ENCODE measurements around the gene JARID2. TPM values are rescaled to one million over a fixed set of nuclear protein-coding genes. Genes with fewer than 3 reads are reported as not detected.

The JARID2 gene
- total RNA-seq, 2 donors from 2014 or later, result 9.1 to 10.7 TPM

GRCh38 chr6:15473174-15473573, 227.3 kb downstream of the JARID2 start:
- Histone ChIP-seq H3K36me3 (no peaks in the 10 kb centered on the region), H3K27ac (no peak overlapping the region), H3K4me1 (no peaks in the 10 kb centered on the region), H3K9me3 (no peaks in the 10 kb centered on the region), H3K9ac (ENCODE audit: low read depth in 2 of 2, low read length in 2 of 2) (no peak overlapping the region), H3K4me3 (no peak overlapping the region), H3K27me3 (no peaks in the 10 kb centered on the region)
- no peak for DNase-seq
- TF ChIP-seq CTCF (IDR thresholded peaks at IDR 0.05), result no peak
- intact Hi-C loops (cut with DNase I), result no loop called here

- Histone ChIP-seq H3K4me1 (no peaks in the 10 kb centered on the region), H3K4me3 (no peak overlapping the region), H3K36me3 (no peaks in the 10 kb centered on the region), H3K27me3 (no peaks in the 10 kb centered on the region), H3K27ac (no peak overlapping the region), H3K9ac (ENCODE audit: low read depth in 2 of 2, low read length in 2 of 2) (no peak overlapping the region), H3K9me3 (no peaks in the 10 kb centered on the region)
- TF ChIP-seq CTCF (IDR thresholded peaks at IDR 0.05), result no peak
- no peak for DNase-seq
- intact Hi-C loops (cut with DNase I), result no loop called here
These were observed 227.9 kb downstream of the JARID2 start for GRCh38 chr6:15473741-15474161.

- no peak overlapping the region for H3K27ac ChIP-seq
- intact Hi-C loops (cut with DNase I), result no loop called here
These were observed 228.3 kb downstream of the JARID2 start for GRCh38 chr6:15474196-15474595.

GRCh38 chr6:15475261-15475660, 229.4 kb downstream of the JARID2 start:
- intact Hi-C loops (cut with DNase I), result no loop called here
- Histone ChIP-seq H3K27ac (no peak overlapping the region), H3K36me3 (no peaks in the 10 kb centered on the region), H3K9me3 (no peaks in the 10 kb centered on the region), H3K4me3 (no peak overlapping the region), H3K4me1 (no peaks in the 10 kb centered on the region), H3K9ac (ENCODE audit: low read depth in 2 of 2, low read length in 2 of 2) (no peak overlapping the region), H3K27me3 (no peaks in the 10 kb centered on the region)
- no peak for DNase-seq
- TF ChIP-seq CTCF (IDR thresholded peaks at IDR 0.05), result no peak

More at GRCh38 chr6:15474196-15474595, 228.3 kb downstream of the JARID2 start:
- H3K9ac ChIP-seq (ENCODE audit: low read depth in 2 of 2, low read length in 2 of 2), result no peak overlapping the region
- no peaks in the 10 kb centered on the region for H3K27me3 ChIP-seq
- no peaks in the 10 kb centered on the region for H3K36me3 ChIP-seq
- H3K9me3 ChIP-seq, result no peaks in the 10 kb centered on the region
- no peak for TF ChIP-seq CTCF (IDR thresholded peaks at IDR 0.05)
- DNase-seq, result no peak
- no peaks in the 10 kb centered on the region for H3K4me1 ChIP-seq
- no peak overlapping the region for H3K4me3 ChIP-seq

GRCh38 chr6:15475872-15476271, 230.0 kb downstream of the JARID2 start:
- no peak overlapping the region for H3K27ac ChIP-seq
- H3K9me3 ChIP-seq, result no peaks in the 10 kb centered on the region
- no peak for DNase-seq
- no peaks in the 10 kb centered on the region for H3K4me1 ChIP-seq
- H3K36me3 ChIP-seq, result no peaks in the 10 kb centered on the region
- no peaks in the 10 kb centered on the region for H3K27me3 ChIP-seq
- no peak for TF ChIP-seq CTCF (IDR thresholded peaks at IDR 0.05)
- H3K9ac ChIP-seq (ENCODE audit: low read depth in 2 of 2, low read length in 2 of 2), result no peak overlapping the region
- H3K4me3 ChIP-seq, result no peak overlapping the region
- intact Hi-C loops (cut with DNase I), result no loop called here

All from colonic mucosa (tissue), 4 donors.